Lower lobe of right lung (tissue), 2 donors: ENCODE measurements around the gene PRMT7. TPM values are rescaled to one million over a fixed set of nuclear protein-coding genes. Genes with fewer than 3 reads are reported as not detected.

Experiments used
- ATAC-seq, 2 donors: fragments of 200-7000 bp; cut with Tn5 transposase; one replicate each; pipeline ENCODE4 v1.9.1; 2020 to 2022; ENCODE audit warnings: mild to moderate bottlenecking in 2 of 2, moderate library complexity in 2 of 2
- DNase-seq: peaks from one replicate; pipeline ENCODE4 v3.0.0-alpha.2; 2020
- H3K27ac ChIP-seq: fragments of 200-600 bp; one replicate; pipeline ENCODE4 v1.8.0; 2022
- H3K27me3 ChIP-seq: fragments of 200-600 bp; one replicate; pipeline ENCODE4 v1.8.0; 2022; ENCODE audit warnings: low read depth
- H3K36me3 ChIP-seq: fragments of 200-600 bp; one replicate; pipeline ENCODE4 v1.8.0; 2022; ENCODE audit warnings: mild to moderate bottlenecking
- H3K4me1 ChIP-seq: fragments of 200-600 bp; one replicate; pipeline ENCODE4 v1.8.0; 2022
- H3K4me3 ChIP-seq: fragments of 200-600 bp; one replicate; pipeline ENCODE4 v1.8.0; 2022; ENCODE audit warnings: mild to moderate bottlenecking
- H3K9me3 ChIP-seq: fragments of 200-600 bp; one replicate; pipeline ENCODE4 v1.8.0; 2022
- CTCF ChIP-seq: fragments of 200-600 bp; IDR thresholded peaks from one replicate; pipeline ENCODE4 v1.8.0; 2022; ENCODE audit warnings: antibody characterized with exemption, mild to moderate bottlenecking
- intact Hi-C: fragments of 100-400 bp; cut with DNase I; formaldehyde crosslinking; loops from one replicate; pipeline ENCODE4 v1.11.0; 2022
- total RNA-seq: library from RNA; stranded (reverse); fragmentation: NEBNext Ultra II Directional; extraction: Animal tissue kit (Norgen Biotek cat#: 25700); gene quantifications from one replicate; pipeline ENCODE4 v1.2.1, GENCODE V29; 2021
- donor health status: DM: no; HTN: yes; CAD: no; lungs with severe emphysema.

The PRMT7 gene
- total RNA-seq, 1 donor from 2014 or later, result 36.1 TPM

- no peak for TF ChIP-seq CTCF
- Histone ChIP-seq H3K4me3 (no peak overlapping the region), H3K27me3 (no peaks in the 10 kb centered on the region), H3K36me3 (peaks cover 100% of the 10 kb centered on the region), H3K4me1 (no peaks in the 10 kb centered on the region), H3K9me3 (no peaks in the 10 kb centered on the region), H3K27ac (no peak overlapping the region)
- ATAC-seq, result no peak
- DNase-seq, result no peak
- intact Hi-C loops, result no loop called here
These were observed 11.0 kb upstream of the PRMT7 start for GRCh38 chr16:68299571-68300453.

GRCh38 chr16:68300734-68301459 is 9.9 kb upstream of the PRMT7 start:
- DNase-seq (no peak), ATAC-seq (no peak)
- no peaks in the 10 kb centered on the region for H3K9me3 ChIP-seq
- no peaks in the 10 kb centered on the region for H3K27me3 ChIP-seq
- H3K4me1 ChIP-seq, result no peaks in the 10 kb centered on the region
- TF ChIP-seq CTCF, result no peak
- peaks cover 100% of the 10 kb centered on the region for H3K36me3 ChIP-seq
- H3K4me3 ChIP-seq, result no peak overlapping the region
- no peak overlapping the region for H3K27ac ChIP-seq
- intact Hi-C loops, result no loop called here

GRCh38 chr16:68306633-68307032 is 4.2 kb upstream of the PRMT7 start:
- intact Hi-C loops, result no loop called here
- ATAC-seq, result no peak
- H3K9me3 ChIP-seq, result no peaks in the 10 kb centered on the region
- TF ChIP-seq CTCF, result no peak
- H3K27me3 ChIP-seq, result no peaks in the 10 kb centered on the region
- no peak overlapping the region for H3K27ac ChIP-seq
- H3K4me1 ChIP-seq, result peaks cover 34% of the 10 kb centered on the region
- peaks cover 78% of the 10 kb centered on the region for H3K36me3 ChIP-seq
- DNase-seq, result no peak
- no peak overlapping the region for H3K4me3 ChIP-seq

GRCh38 chr16:68309799-68310198 is 1.0 kb upstream of the PRMT7 start:
- no peak for DNase-seq
- Histone ChIP-seq H3K27ac (peak overlapping the region; percentile 86), H3K4me3 (peak overlapping the region; percentile 98), H3K27me3 (no peaks in the 10 kb centered on the region), H3K36me3 (peaks cover 46% of the 10 kb centered on the region), H3K4me1 (peaks cover 46% of the 10 kb centered on the region), H3K9me3 (no peaks in the 10 kb centered on the region)
- intact Hi-C loops, result no loop called here
- no peak for ATAC-seq
- no peak for TF ChIP-seq CTCF

GRCh38 chr16:68310437-68310773 is 414 bp upstream of the PRMT7 start:
- intact Hi-C loops, result no loop called here

More at GRCh38 chr16:68310437-68310773, 414 bp upstream of the PRMT7 start:
- DNase-seq (no peak), ATAC-seq (peak; percentile 60 to 67)
- H3K27me3 ChIP-seq, result no peaks in the 10 kb centered on the region
- peaks cover 40% of the 10 kb centered on the region for H3K36me3 ChIP-seq
- peak overlapping the region; percentile 86 for H3K27ac ChIP-seq
- TF ChIP-seq CTCF, result no peak
- H3K9me3 ChIP-seq, result no peaks in the 10 kb centered on the region
- H3K4me3 ChIP-seq, result peak overlapping the region; percentile 98
- peaks cover 46% of the 10 kb centered on the region for H3K4me1 ChIP-seq
